ENCODE data around the gene RABIF. TPM values are rescaled to one million over a fixed set of nuclear protein-coding genes. Genes with fewer than 3 reads are reported as not detected.
"Not testable (repeated sequence)": the region's sequence is repeated elsewhere in the genome, so short reads cannot be mapped to it uniquely, and the experiment has no call there.

The RABIF gene
- total RNA-seq, 2 donors from 2014 or later: 7.8 to 8.2 TPM

DNA sequence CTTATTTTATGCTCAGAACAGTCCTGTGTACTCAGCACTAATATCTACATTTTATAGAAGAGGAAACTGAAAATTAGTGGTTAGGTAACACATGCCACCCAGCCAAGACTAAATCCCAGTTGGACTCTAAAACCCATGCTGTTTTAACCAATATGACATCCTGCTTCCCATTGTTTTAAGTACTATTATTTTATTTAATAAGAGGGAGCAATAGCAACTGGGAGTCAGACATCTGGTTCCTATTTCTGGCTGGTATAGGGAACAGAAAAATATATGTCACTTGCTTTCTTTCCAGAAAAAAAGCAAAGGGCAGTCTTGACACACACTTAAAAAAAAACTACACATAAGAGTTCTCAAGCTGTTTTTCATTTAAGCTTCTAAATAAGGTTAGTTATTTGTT lies 26.2 kb upstream of the RABIF start:
- TF ChIP-seq, protein P1, sequence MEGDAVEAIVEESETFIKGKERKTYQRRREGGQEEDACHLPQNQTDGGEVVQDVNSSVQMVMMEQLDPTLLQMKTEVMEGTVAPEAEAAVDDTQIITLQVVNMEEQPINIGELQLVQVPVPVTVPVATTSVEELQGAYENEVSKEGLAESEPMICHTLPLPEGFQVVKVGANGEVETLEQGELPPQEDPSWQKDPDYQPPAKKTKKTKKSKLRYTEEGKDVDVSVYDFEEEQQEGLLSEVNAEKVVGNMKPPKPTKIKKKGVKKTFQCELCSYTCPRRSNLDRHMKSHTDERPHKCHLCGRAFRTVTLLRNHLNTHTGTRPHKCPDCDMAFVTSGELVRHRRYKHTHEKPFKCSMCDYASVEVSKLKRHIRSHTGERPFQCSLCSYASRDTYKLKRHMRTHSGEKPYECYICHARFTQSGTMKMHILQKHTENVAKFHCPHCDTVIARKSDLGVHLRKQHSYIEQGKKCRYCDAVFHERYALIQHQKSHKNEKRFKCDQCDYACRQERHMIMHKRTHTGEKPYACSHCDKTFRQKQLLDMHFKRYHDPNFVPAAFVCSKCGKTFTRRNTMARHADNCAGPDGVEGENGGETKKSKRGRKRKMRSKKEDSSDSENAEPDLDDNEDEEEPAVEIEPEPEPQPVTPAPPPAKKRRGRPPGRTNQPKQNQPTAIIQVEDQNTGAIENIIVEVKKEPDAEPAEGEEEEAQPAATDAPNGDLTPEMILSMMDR (conservative IDR thresholded peaks at IDR 0.05): no peak
- Histone ChIP-seq H3K4me3 (ENCODE audit: low read length) (no peak overlapping the region), H3K9ac (ENCODE audit: extremely low read depth, low read length, poor library complexity, severe bottlenecking) (no peak overlapping the region), H3K27ac (ENCODE audit: low read depth, low read length) (no peak overlapping the region), H3K4me1 (ENCODE audit: control insufficient read depth, insufficient read depth, low read length) (no peaks in the 10 kb centered on the region), H3K9me3 (ENCODE audit: control insufficient read depth, low read length) (no peaks in the 10 kb centered on the region), H3K36me3 (ENCODE audit: control insufficient read depth, insufficient read depth, low read length) (peaks cover 81% of the 10 kb centered on the region), H3K27me3 (ENCODE audit: control insufficient read depth, insufficient read depth, low read length, poor library complexity, severe bottlenecking) (no peaks in the 10 kb centered on the region)
- Mint-ChIP-seq H3K36me3 (ENCODE audit: low read depth) (peaks cover 64% of the 10 kb centered on the region), H3K4me1 (no peaks in the 10 kb centered on the region), H3K27me3 (ENCODE audit: insufficient read depth) (no peaks in the 10 kb centered on the region), H3K9me3 (no peaks in the 10 kb centered on the region), H3K4me3 (no peak overlapping the region), H3K27ac (no peak overlapping the region)
- no peak for DNase-seq

DNA sequence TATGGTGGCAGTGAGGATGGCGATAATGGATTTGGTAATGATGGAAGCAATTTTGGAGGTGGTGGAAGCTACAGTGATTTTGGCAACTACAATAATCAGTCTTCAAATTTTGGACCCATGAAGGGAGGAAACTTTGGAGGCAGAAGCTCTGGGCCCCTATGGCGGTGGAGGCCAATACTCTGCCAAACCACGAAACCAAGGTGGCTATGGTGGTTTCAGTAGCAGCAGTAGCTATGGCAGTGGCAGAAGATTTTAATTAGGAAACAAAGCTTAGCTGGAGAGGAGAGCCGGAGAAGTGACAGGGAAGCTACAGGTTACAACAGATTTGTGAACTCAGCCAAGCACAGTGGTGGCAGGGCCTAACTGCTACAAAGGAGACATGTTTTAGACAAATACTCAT lies 23.5 kb upstream of the RABIF start:
- H3K36me3 Mint-ChIP-seq (ENCODE audit: low read depth): peaks cover 60% of the 10 kb centered on the region
- DNase-seq; H3K9ac ChIP-seq (ENCODE audit: extremely low read depth, low read length, poor library complexity, severe bottlenecking); H3K4me3 Mint-ChIP-seq; H3K9me3 ChIP-seq (ENCODE audit: control insufficient read depth, low read length); H3K27ac ChIP-seq (ENCODE audit: low read depth, low read length); H3K27me3 Mint-ChIP-seq (ENCODE audit: insufficient read depth); H3K4me1 ChIP-seq (ENCODE audit: control insufficient read depth, insufficient read depth, low read length); H3K4me1 Mint-ChIP-seq; H3K27ac Mint-ChIP-seq; H3K27me3 ChIP-seq (ENCODE audit: control insufficient read depth, insufficient read depth, low read length, poor library complexity, severe bottlenecking); H3K9me3 Mint-ChIP-seq; H3K4me3 ChIP-seq (ENCODE audit: low read length): not testable (repeated sequence)
- WGBS, 2 experiments (ENCODE audit: insufficient coverage in 1 of 2, insufficient read length in 1 of 2): 92 to 100% methylated on average over 3 to 4 of the region's 4 CpGs
- H3K36me3 ChIP-seq (ENCODE audit: control insufficient read depth, insufficient read depth, low read length): peaks cover 84% of the 10 kb centered on the region

DNA sequence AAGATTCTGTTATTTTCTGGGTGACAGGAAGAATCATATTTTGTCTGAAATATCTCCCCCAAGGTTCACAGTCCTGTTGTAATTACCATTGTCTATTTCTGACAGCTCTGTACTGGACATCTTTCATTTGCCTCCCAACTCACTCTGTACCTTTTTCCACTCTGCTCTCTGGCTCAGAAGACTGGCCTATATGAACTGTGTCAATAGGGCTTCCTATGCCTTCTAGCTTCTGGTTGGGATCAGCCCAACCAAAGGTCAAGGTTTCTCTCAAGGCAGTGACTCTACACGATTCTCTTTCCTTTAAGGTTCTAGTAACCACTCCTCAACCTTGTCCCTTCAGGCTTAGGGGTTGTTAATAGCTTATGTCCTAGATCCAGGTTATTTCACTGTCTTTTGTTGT lies 20.5 kb upstream of the RABIF start:
- peaks cover 2% of the 10 kb centered on the region for H3K4me1 Mint-ChIP-seq
- Histone ChIP-seq H3K27me3 (ENCODE audit: control insufficient read depth, insufficient read depth, low read length, poor library complexity, severe bottlenecking) (no peaks in the 10 kb centered on the region), H3K4me1 (ENCODE audit: control insufficient read depth, insufficient read depth, low read length) (no peaks in the 10 kb centered on the region), H3K9me3 (ENCODE audit: control insufficient read depth, low read length) (peaks cover 4% of the 10 kb centered on the region), H3K9ac (ENCODE audit: extremely low read depth, low read length, poor library complexity, severe bottlenecking) (no peak overlapping the region), H3K4me3 (ENCODE audit: low read length) (no peak overlapping the region), H3K27ac (ENCODE audit: low read depth, low read length) (no peak overlapping the region), H3K36me3 (ENCODE audit: control insufficient read depth, insufficient read depth, low read length) (peaks cover 63% of the 10 kb centered on the region)
- no peaks in the 10 kb centered on the region for H3K9me3 Mint-ChIP-seq
- no peak overlapping the region for H3K27ac Mint-ChIP-seq
- H3K4me3 Mint-ChIP-seq: no peak overlapping the region
- no peaks in the 10 kb centered on the region for H3K27me3 Mint-ChIP-seq (ENCODE audit: insufficient read depth)
- 82 to 89% methylated on average over 1 of the region's 1 CpG for WGBS, 2 experiments (ENCODE audit: insufficient coverage in 1 of 2, insufficient read length in 1 of 2)
- DNase-seq: no peak
- TF ChIP-seq, protein P1 (conservative IDR thresholded peaks at IDR 0.05): no peak
- H3K36me3 Mint-ChIP-seq (ENCODE audit: low read depth): peaks cover 60% of the 10 kb centered on the region

DNA sequence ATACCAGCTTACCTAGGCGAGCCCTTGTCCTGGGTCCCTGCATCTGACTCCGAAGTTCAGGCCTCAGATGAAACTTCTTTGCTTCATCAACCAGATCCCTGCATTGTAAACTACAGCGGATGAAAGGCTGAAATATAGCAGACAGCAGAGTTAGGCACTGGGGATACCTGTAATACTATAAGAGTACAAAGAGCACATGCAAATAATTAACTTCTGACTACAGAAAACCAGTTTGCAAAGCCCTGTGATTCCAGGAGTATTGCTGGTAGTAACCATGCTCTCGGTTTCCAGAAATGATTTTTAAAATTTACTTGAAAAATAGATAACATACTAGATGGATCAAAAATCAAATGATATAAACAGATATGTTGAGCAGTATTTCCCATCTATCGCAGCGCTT lies 20.0 kb upstream of the RABIF start:
- Histone ChIP-seq H3K9ac (ENCODE audit: extremely low read depth, low read length, poor library complexity, severe bottlenecking) (no peak overlapping the region), H3K27me3 (ENCODE audit: control insufficient read depth, insufficient read depth, low read length, poor library complexity, severe bottlenecking) (no peaks in the 10 kb centered on the region), H3K36me3 (ENCODE audit: control insufficient read depth, insufficient read depth, low read length) (peaks cover 59% of the 10 kb centered on the region), H3K9me3 (ENCODE audit: control insufficient read depth, low read length) (peaks cover 4% of the 10 kb centered on the region), H3K27ac (ENCODE audit: low read depth, low read length) (no peak overlapping the region), H3K4me3 (ENCODE audit: low read length) (no peak overlapping the region), H3K4me1 (ENCODE audit: control insufficient read depth, insufficient read depth, low read length) (no peaks in the 10 kb centered on the region)
- H3K4me1 Mint-ChIP-seq: peaks cover 4% of the 10 kb centered on the region
- H3K27me3 Mint-ChIP-seq (ENCODE audit: insufficient read depth): no peaks in the 10 kb centered on the region
- no peak for DNase-seq
- TF ChIP-seq, protein P1 (conservative IDR thresholded peaks at IDR 0.05): no peak
- WGBS, 2 experiments (ENCODE audit: insufficient coverage in 1 of 2, insufficient read length in 1 of 2): 92 to 97% methylated on average over 2 to 6 of the region's 6 CpGs
- H3K36me3 Mint-ChIP-seq (ENCODE audit: low read depth): peaks cover 58% of the 10 kb centered on the region
- H3K4me3 Mint-ChIP-seq: no peak overlapping the region
- no peak overlapping the region for H3K27ac Mint-ChIP-seq
- H3K9me3 Mint-ChIP-seq: no peaks in the 10 kb centered on the region

All from endodermal cell (in vitro differentiated cells).